Measurements from ENCODE around the gene CALCR. TPM values are rescaled to one million over a fixed set of nuclear protein-coding genes. Genes with fewer than 3 reads are reported as not detected.

The CALCR gene
- total RNA-seq, 1 experiment from 2014 or later: 0.10 TPM

DNA sequence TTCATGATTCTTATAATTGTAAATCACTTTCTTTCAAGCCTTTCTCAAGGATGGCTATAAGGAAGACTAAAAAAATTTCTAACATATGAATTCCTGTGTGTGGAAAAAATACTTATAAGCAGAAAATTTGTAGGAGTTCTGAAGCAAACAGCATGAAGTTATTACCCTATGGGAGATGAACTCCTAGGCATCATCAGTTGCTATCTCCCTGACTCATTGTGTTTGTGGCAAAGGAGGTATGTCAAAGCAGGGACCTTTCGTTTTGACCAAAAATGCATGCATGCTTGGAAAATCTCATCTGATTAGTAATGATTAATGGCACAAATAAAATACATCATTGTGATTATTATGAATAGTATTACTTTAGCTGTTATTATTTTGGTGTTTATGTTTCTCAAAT is 59.4 kb downstream of the CALCR start:
- Histone ChIP-seq H3K9me2 (ENCODE audit: insufficient read depth) (no peaks in the 10 kb centered on the region), H3K9ac (ENCODE audit: low read length) (no peak overlapping the region)
- RAD21 ChIA-PET (ENCODE audit: low non-redundant PET in 1 of 2, low total read pairs in 2 of 2, uncharacterized antibody in 2 of 2, unreplicated experiment in 2 of 2): no interaction called here

GRCh38 chr7:93509303-93509702 is 65.2 kb downstream of the CALCR start:
- no peak overlapping the region for H3K4me2 ChIP-seq (ENCODE audit: low read length)
- CTCF ChIA-PET: no interaction called here
- POLR2A ChIA-PET: no interaction called here
- BruUV-seq (replicated peaks): no TSS peak
- H4K20me1 ChIP-seq (ENCODE audit: insufficient read depth): no peaks in the 10 kb centered on the region
- H3K9ac ChIP-seq (ENCODE audit: low read length): no peak overlapping the region
- no peaks in the 10 kb centered on the region for H3K9me3 ChIP-seq (ENCODE audit: control insufficient read depth in 1 of 2, insufficient read depth in 1 of 2, low read depth in 1 of 2, low read length in 2 of 2)
- no peak overlapping the region for H2AFZ ChIP-seq (ENCODE audit: low read depth, low read length, poor library complexity, severe bottlenecking)
- H3K27ac ChIP-seq (ENCODE audit: low read depth, low read length): no peak overlapping the region
- intact Hi-C loops (cut with micrococcal nuclease): no loop called here
- H3K36me3 ChIP-seq (ENCODE audit: control insufficient read depth in 1 of 2, insufficient read depth in 2 of 2, low read length in 2 of 2): no peaks in the 10 kb centered on the region
- no peak for DNase-seq (ENCODE audit: low read depth, low spot score)
- H3K79me2 ChIP-seq (ENCODE audit: insufficient read depth, low read length): no peaks in the 10 kb centered on the region
- no peak for ATAC-seq
- RAD21 ChIA-PET (ENCODE audit: low non-redundant PET in 1 of 2, low total read pairs in 2 of 2, uncharacterized antibody in 2 of 2, unreplicated experiment in 2 of 2): no interaction called here
- H3K4me3 ChIP-seq (replicated peaks in 1 of 2; ENCODE audit: low read depth in 1 of 2, low read length in 2 of 2): no peak overlapping the region
- H3K4me1 ChIP-seq (ENCODE audit: control insufficient read depth in 1 of 2, insufficient read depth in 2 of 2, low read length in 2 of 2): no peaks in the 10 kb centered on the region
- H3K9me2 ChIP-seq (ENCODE audit: insufficient read depth): no peaks in the 10 kb centered on the region
- H3K27me3 ChIP-seq (ENCODE audit: insufficient read depth, low read length): no peaks in the 10 kb centered on the region
- TF ChIP-seq REST (IDR thresholded peaks at IDR 0.05; ENCODE audit: low read depth) (no peak), ZFX (IDR thresholded peaks at IDR 0.05) (no peak), ZNF274 (IDR thresholded peaks at IDR 0.05; ENCODE audit: low read depth, low read length) (no peak), CEBPB (IDR thresholded peaks at IDR 0.05; ENCODE audit: low read depth) (no peak), ELF1 (IDR thresholded peaks at IDR 0.05; ENCODE audit: borderline replicate concordance, low read depth) (no peak), SP1 (IDR thresholded peaks at IDR 0.05; ENCODE audit: low read depth) (no peak), FOSL1 (IDR thresholded peaks at IDR 0.05; ENCODE audit: low read depth) (no peak)
- TF ChIP-seq, protein P1, sequence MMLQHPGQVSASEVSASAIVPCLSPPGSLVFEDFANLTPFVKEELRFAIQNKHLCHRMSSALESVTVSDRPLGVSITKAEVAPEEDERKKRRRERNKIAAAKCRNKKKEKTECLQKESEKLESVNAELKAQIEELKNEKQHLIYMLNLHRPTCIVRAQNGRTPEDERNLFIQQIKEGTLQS (IDR thresholded peaks at IDR 0.05): no peak

More for the DNA sequence above, 59.4 kb downstream of the CALCR start:
- no peaks in the 10 kb centered on the region for H3K79me2 ChIP-seq (ENCODE audit: insufficient read depth, low read length)
- H3K4me3 ChIP-seq (replicated peaks in 1 of 2; ENCODE audit: low read depth in 1 of 2, low read length in 2 of 2): no peak overlapping the region
- H2AFZ ChIP-seq (ENCODE audit: low read depth, low read length, poor library complexity, severe bottlenecking): no peak overlapping the region
- H4K20me1 ChIP-seq (ENCODE audit: insufficient read depth): no peaks in the 10 kb centered on the region
- ChIA-PET POLR2A (no interaction called here), CTCF (no interaction called here)
- H3K27me3 ChIP-seq (ENCODE audit: insufficient read depth, low read length): no peaks in the 10 kb centered on the region
- H3K36me3 ChIP-seq (ENCODE audit: control insufficient read depth in 1 of 2, insufficient read depth in 2 of 2, low read length in 2 of 2): no peaks in the 10 kb centered on the region
- DNase-seq (ENCODE audit: low read depth, low spot score): no peak
- intact Hi-C loops (cut with micrococcal nuclease): no loop called here
- ATAC-seq: no peak
- no peak overlapping the region for H3K27ac ChIP-seq (ENCODE audit: low read depth, low read length)
- BruUV-seq (replicated peaks): no TSS peak
- TF ChIP-seq, protein P1 (IDR thresholded peaks at IDR 0.05): no peak
- no peak for TF ChIP-seq FOSL1 (IDR thresholded peaks at IDR 0.05; ENCODE audit: low read depth)
- no peak for TF ChIP-seq CEBPB (IDR thresholded peaks at IDR 0.05; ENCODE audit: low read depth)
- TF ChIP-seq CBX3 (IDR thresholded peaks at IDR 0.05; ENCODE audit: low read depth): no peak
- TF ChIP-seq SRF (IDR thresholded peaks at IDR 0.05; ENCODE audit: low read depth): no peak
- TF ChIP-seq CTCF (IDR thresholded peaks at IDR 0.05 in 2 of 3, conservative IDR thresholded peaks at IDR 0.05 in 1 of 3; ENCODE audit: borderline replicate concordance in 1 of 3, insufficient read depth in 1 of 3, low read depth in 2 of 3, low read length in 2 of 3): no peak
- no peaks in the 10 kb centered on the region for H3K9me3 ChIP-seq (ENCODE audit: control insufficient read depth in 1 of 2, insufficient read depth in 1 of 2, low read depth in 1 of 2, low read length in 2 of 2)
- H3K4me1 ChIP-seq (ENCODE audit: control insufficient read depth in 1 of 2, insufficient read depth in 2 of 2, low read length in 2 of 2): no peaks in the 10 kb centered on the region
- H3K4me2 ChIP-seq (ENCODE audit: low read length): no peak overlapping the region
